Neural cell (in vitro differentiated cells): ENCODE measurements around the gene DHRS3.

Experiments used
- EP300 ChIP-seq: fragments of 450-650 bp; conservative IDR thresholded peaks from 2 replicates; pipeline ENCODE4 v1.6.1; 2014; ENCODE audit warnings: antibody characterized with exemption, mild to moderate bottlenecking, moderate library complexity; ENCODE audit not compliant: poor library complexity, severe bottlenecking
- POLR2AphosphoS5 ChIP-seq: IDR thresholded peaks from 2 replicates; pipeline ENCODE4 v1.6.1; 2012
- TF ChIP-seq, protein P1 (sequence below): fragments of 450-650 bp; IDR thresholded peaks from 2 replicates; pipeline ENCODE4 v1.5.1; 2014; ENCODE audit warnings: antibody characterized with exemption, mild to moderate bottlenecking, moderate library complexity; ENCODE audit not compliant: poor library complexity, severe bottlenecking

DNA sequence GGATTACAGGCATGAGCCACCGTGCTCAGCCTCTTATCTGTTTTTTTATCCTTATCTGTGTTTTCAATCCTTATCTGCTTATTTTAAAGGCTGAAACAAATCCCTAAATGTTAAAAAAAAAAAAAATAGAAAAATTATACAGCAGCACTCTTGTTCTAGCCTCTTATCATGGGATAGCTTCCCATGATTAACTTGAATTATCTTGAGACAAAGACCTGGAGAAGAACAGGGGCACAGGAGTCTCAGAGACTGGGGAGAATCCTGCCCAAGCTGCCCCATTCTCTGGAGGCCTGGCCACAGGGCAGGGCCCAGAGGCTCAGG lies 86.9 kb downstream of the DHRS3 start:
- TF ChIP-seq EP300 = no peak
- TF ChIP-seq, protein P1, sequence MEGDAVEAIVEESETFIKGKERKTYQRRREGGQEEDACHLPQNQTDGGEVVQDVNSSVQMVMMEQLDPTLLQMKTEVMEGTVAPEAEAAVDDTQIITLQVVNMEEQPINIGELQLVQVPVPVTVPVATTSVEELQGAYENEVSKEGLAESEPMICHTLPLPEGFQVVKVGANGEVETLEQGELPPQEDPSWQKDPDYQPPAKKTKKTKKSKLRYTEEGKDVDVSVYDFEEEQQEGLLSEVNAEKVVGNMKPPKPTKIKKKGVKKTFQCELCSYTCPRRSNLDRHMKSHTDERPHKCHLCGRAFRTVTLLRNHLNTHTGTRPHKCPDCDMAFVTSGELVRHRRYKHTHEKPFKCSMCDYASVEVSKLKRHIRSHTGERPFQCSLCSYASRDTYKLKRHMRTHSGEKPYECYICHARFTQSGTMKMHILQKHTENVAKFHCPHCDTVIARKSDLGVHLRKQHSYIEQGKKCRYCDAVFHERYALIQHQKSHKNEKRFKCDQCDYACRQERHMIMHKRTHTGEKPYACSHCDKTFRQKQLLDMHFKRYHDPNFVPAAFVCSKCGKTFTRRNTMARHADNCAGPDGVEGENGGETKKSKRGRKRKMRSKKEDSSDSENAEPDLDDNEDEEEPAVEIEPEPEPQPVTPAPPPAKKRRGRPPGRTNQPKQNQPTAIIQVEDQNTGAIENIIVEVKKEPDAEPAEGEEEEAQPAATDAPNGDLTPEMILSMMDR = no peak
- no peak for TF ChIP-seq POLR2AphosphoS5
